EL (cell line): ENCODE measurements around the gene XKRX.

Experiments
- DNase-seq: peaks from one replicate; pipeline ENCODE4 v3.0.0-alpha.2; 2016

Gene XKRX

GRCh38 chrX:100883654-100884053 is 45.1 kb downstream of the XKRX start:
- no peak for DNase-seq

GRCh38 chrX:100880368-100880767 is 48.3 kb downstream of the XKRX start:
- DNase-seq: no peak

GRCh38 chrX:100874325-100874724 is 54.4 kb downstream of the XKRX start, which contains the start of gene NOX1:
Gene NOX1, minus strand, starts transcription at chrX:100874359. Its CDS starts 220 bp downstream, at chrX:100874139.
- no peak for DNase-seq

GRCh38 chrX:100871594-100872560 is 56.8 kb downstream of the XKRX start:
- DNase-seq: peak; percentile 57

GRCh38 chrX:100870527-100870926 is 58.2 kb downstream of the XKRX start:
- no peak for DNase-seq

DNA sequence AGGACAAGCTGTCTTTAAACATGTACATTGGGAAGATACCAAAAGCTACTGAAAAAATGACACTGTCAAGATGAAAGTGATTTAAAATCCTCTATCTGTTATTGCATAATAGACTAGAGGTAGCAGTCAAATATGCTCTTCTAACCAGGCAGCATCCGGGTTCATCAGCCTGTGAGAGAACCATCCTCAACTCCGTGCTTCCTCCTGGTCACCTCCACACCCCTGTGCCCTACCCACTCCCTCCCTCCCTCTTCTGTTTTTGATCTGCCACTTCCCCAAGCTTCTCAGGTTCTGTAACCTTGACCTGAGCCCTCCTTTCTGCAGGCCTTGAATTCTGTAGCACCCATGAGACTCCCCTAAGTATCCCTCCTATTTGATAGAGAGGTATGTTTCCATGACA is 60.4 kb downstream of the XKRX start:
- DNase-seq: no peak

- DNase-seq: peak; percentile 26
Observed at GRCh38 chrX:100864657-100865391, 63.9 kb downstream of the XKRX start.
